ENCODE results near the gene FNIP1. TPM values are rescaled to one million over a fixed set of nuclear protein-coding genes. Genes with fewer than 3 reads are reported as not detected.

The FNIP1 gene
- total RNA-seq, 1 experiment from 2014 or later, result 16.4 TPM

- TF ChIP-seq, protein P1, sequence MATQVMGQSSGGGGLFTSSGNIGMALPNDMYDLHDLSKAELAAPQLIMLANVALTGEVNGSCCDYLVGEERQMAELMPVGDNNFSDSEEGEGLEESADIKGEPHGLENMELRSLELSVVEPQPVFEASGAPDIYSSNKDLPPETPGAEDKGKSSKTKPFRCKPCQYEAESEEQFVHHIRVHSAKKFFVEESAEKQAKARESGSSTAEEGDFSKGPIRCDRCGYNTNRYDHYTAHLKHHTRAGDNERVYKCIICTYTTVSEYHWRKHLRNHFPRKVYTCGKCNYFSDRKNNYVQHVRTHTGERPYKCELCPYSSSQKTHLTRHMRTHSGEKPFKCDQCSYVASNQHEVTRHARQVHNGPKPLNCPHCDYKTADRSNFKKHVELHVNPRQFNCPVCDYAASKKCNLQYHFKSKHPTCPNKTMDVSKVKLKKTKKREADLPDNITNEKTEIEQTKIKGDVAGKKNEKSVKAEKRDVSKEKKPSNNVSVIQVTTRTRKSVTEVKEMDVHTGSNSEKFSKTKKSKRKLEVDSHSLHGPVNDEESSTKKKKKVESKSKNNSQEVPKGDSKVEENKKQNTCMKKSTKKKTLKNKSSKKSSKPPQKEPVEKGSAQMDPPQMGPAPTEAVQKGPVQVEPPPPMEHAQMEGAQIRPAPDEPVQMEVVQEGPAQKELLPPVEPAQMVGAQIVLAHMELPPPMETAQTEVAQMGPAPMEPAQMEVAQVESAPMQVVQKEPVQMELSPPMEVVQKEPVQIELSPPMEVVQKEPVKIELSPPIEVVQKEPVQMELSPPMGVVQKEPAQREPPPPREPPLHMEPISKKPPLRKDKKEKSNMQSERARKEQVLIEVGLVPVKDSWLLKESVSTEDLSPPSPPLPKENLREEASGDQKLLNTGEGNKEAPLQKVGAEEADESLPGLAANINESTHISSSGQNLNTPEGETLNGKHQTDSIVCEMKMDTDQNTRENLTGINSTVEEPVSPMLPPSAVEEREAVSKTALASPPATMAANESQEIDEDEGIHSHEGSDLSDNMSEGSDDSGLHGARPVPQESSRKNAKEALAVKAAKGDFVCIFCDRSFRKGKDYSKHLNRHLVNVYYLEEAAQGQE (IDR thresholded peaks at IDR 0.05; ENCODE audit: low read depth), result no peak
- no peak for TF ChIP-seq RAD21 (IDR thresholded peaks at IDR 0.05; ENCODE audit: low read depth)
- TF ChIP-seq, protein P2, sequence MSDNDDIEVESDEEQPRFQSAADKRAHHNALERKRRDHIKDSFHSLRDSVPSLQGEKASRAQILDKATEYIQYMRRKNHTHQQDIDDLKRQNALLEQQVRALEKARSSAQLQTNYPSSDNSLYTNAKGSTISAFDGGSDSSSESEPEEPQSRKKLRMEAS (IDR thresholded peaks at IDR 0.05), result no peak
- TF ChIP-seq ATF3 (IDR thresholded peaks at IDR 0.05), result no peak
- no peak for TF ChIP-seq SIN3A (IDR thresholded peaks at IDR 0.05; ENCODE audit: low read depth)
- TF ChIP-seq ZNF274 (IDR thresholded peaks at IDR 0.05; ENCODE audit: low read depth, low read length), result no peak
Measured at GRCh38 chr5:131685516-131686171, 111.2 kb downstream of the FNIP1 start (continued).

- no peak for ATAC-seq
Measured at GRCh38 chr5:131684595-131684994, 112.2 kb downstream of the FNIP1 start.

More at GRCh38 chr5:131684595-131684994, 112.2 kb downstream of the FNIP1 start:
- H3K79me2 ChIP-seq (ENCODE audit: insufficient read depth, low read length), result no peaks in the 10 kb centered on the region
- TF ChIP-seq, protein P2 (IDR thresholded peaks at IDR 0.05), result no peak
- TF ChIP-seq TCF7L2 (IDR thresholded peaks at IDR 0.05; ENCODE audit: borderline replicate concordance, extremely low read depth, insufficient read depth, insufficient read length), result no peak
- TF ChIP-seq CEBPB (IDR thresholded peaks at IDR 0.05; ENCODE audit: low read depth), result no peak
- peaks cover 0 to 4% of the 10 kb centered on the region in 2 experiments; a peak in 1 of 4 replicates for H3K4me1 ChIP-seq (ENCODE audit: control insufficient read depth in 1 of 2, insufficient read depth in 2 of 2, low read length in 2 of 2)
- no peak overlapping the region for H3K9ac ChIP-seq (ENCODE audit: low read length)
- H3K4me2 ChIP-seq (ENCODE audit: low read length), result no peak overlapping the region
- no peaks in the 10 kb centered on the region for H4K20me1 ChIP-seq (ENCODE audit: insufficient read depth)
- H3K27ac ChIP-seq (ENCODE audit: low read depth, low read length), result no peak overlapping the region
- no peaks in the 10 kb centered on the region for H3K9me2 ChIP-seq (ENCODE audit: insufficient read depth)
- no peaks in the 10 kb centered on the region for H3K27me3 ChIP-seq (ENCODE audit: insufficient read depth, low read length)
- H2AFZ ChIP-seq (ENCODE audit: low read depth, low read length, poor library complexity, severe bottlenecking), result no peak overlapping the region
- no peak for DNase-seq (ENCODE audit: low read depth, low spot score)
- H3K36me3 ChIP-seq (ENCODE audit: control insufficient read depth in 1 of 2, insufficient read depth in 2 of 2, low read length in 2 of 2), result no peaks in the 10 kb centered on the region
- no TSS peak for BruUV-seq (replicated peaks)
- intact Hi-C loops (cut with micrococcal nuclease), result no loop called here
- H3K9me3 ChIP-seq (ENCODE audit: control insufficient read depth in 1 of 2, insufficient read depth in 1 of 2, low read depth in 1 of 2, low read length in 2 of 2), result no peaks in the 10 kb centered on the region
- ChIA-PET RAD21 (ENCODE audit: low non-redundant PET in 1 of 2, low total read pairs in 2 of 2, uncharacterized antibody in 2 of 2, unreplicated experiment in 2 of 2) (no interaction called here), POLR2A (no interaction called here), CTCF (no interaction called here)
- H3K4me3 ChIP-seq (replicated peaks in 1 of 2; ENCODE audit: low read depth in 1 of 2, low read length in 2 of 2), result no peak overlapping the region

All from HCT116 (cell line).